Body of pancreas (tissue), 4 donors: Measurements from ENCODE around the gene CRAT. TPM values are rescaled to one million over a fixed set of nuclear protein-coding genes. Genes with fewer than 3 reads are reported as not detected.

Experiments used
- ATAC-seq: fragments of 150-250 bp; one replicate; pipeline ENCODE4 v1.9.1; 2016
- DNase-seq, 4 donors: peaks; one replicate each; pipeline ENCODE4 v3.0.0-alpha.2; 2019
- H3K27ac ChIP-seq, 4 donors: fragments of 200-600 bp; sonication (generic); 1 replicate in 3 of 4; 2 replicates in 1 of 4; pipeline versions ENCODE4 v1.5.1 to v1.6.1; 2016 to 2019; ENCODE audit warnings: mild to moderate bottlenecking in 1 of 4, mixed read lengths in 1 of 4, moderate library complexity in 1 of 4
- H3K27me3 ChIP-seq, 2 donors: fragments of 200-600 bp; sonication (generic); one replicate each; pipeline ENCODE4 v1.6.0; 2016; ENCODE audit warnings: mild to moderate bottlenecking in 1 of 2
- H3K36me3 ChIP-seq, 2 donors: fragments of 200-600 bp; sonication (generic); replicated peaks in 1 of 2; 2 replicates each; pipeline ENCODE4 v1.5.1; 2016; ENCODE audit warnings: low read depth in 2 of 2; ENCODE audit not compliant: insufficient read depth in 1 of 2
- H3K4me1 ChIP-seq: fragments of 200-600 bp; sonication (generic); one replicate; pipeline ENCODE4 v1.6.0; 2016
- H3K4me3 ChIP-seq, 2 donors: fragments of 200-600 bp; sonication (generic); 1 replicate in 1 of 2; 2 replicates in 1 of 2; pipeline ENCODE4 v1.5.1; 2016 to 2019
- H3K9me3 ChIP-seq, 3 donors: fragments of 200-600 bp; sonication (generic); 1 replicate in 2 of 3; 2 replicates in 1 of 3; pipeline ENCODE4 v1.5.1; 2016
- POLR2A ChIP-seq, 3 donors: fragments of 450-650 bp; IDR thresholded peaks; one replicate each; pipeline ENCODE4 v1.6.1; 2016; ENCODE audit warnings: antibody characterized with exemption in 3 of 3, mild to moderate bottlenecking in 2 of 3
- WGBS, 2 donors: methylation state at CpG; one replicate each; pipeline ENCODE4 v1.1.5; 2017; 5-methylcytosine and 5-hydroxymethylcytosine counted together
- intact Hi-C: fragments of 100-400 bp; cut with DNase I; formaldehyde crosslinking; loops from one replicate; pipeline ENCODE4 v1.15.1; 2023
- total RNA-seq, 2 donors: library from RNA; depleted of rRNA; stranded (reverse); fragments of >200 nt; gene quantifications; one replicate each; pipeline ENCODE4 v1.1.0, GENCODE V29; 2016
- TF ChIP-seq, protein P1 (sequence below), 7 experiments: fragments of 450-650 bp in 4 of 7; fragments of 200-600 bp in 3 of 7; sonication (generic) in 3 of 7; IDR thresholded peaks; one replicate each; pipeline ENCODE4 v1.5.1; 2016 to 2019; ENCODE audit warnings: antibody characterized with exemption in 7 of 7

The CRAT gene
- total RNA-seq, 2 donors from 2014 or later = 84.8 to 112 TPM

DNA sequence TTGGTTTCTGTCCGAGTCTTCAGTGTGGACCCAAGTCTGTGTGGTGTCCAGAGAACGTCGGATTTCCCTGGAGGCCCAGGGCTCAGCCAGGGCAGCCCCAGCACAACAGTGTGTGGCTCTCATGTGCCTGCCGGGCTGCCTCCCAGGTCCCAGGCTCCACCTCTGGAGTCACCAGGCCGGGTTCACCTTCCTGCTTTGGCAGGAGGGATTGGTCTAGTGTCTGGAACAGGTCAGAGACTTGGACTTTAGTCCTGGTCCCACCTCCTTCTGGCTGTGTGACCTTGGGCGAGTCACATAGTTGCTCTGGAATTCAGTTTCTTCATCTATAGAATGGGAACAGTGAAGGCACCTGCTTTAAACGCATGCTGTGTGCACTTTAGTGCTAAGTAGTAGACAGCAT, 26.5 kb downstream of the CRAT start:
- Histone ChIP-seq H3K4me1 (peaks cover 28% of the 10 kb centered on the region), H3K27ac (peak overlapping the region in 2 of 4 donors; percentile 12 to 25), H3K4me3 (no peak overlapping the region), H3K27me3 (no peaks in the 10 kb centered on the region), H3K36me3 (peaks cover 0 to 8% of the 10 kb centered on the region in 2 donors), H3K9me3 (no peaks in the 10 kb centered on the region)
- WGBS, 2 donors = 56% methylated on average over 7 of the region's 7 CpGs; no CpG with 5 or more reads in 1 of the 2 donors
- TF ChIP-seq, protein P1, sequence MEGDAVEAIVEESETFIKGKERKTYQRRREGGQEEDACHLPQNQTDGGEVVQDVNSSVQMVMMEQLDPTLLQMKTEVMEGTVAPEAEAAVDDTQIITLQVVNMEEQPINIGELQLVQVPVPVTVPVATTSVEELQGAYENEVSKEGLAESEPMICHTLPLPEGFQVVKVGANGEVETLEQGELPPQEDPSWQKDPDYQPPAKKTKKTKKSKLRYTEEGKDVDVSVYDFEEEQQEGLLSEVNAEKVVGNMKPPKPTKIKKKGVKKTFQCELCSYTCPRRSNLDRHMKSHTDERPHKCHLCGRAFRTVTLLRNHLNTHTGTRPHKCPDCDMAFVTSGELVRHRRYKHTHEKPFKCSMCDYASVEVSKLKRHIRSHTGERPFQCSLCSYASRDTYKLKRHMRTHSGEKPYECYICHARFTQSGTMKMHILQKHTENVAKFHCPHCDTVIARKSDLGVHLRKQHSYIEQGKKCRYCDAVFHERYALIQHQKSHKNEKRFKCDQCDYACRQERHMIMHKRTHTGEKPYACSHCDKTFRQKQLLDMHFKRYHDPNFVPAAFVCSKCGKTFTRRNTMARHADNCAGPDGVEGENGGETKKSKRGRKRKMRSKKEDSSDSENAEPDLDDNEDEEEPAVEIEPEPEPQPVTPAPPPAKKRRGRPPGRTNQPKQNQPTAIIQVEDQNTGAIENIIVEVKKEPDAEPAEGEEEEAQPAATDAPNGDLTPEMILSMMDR (IDR thresholded peaks at IDR 0.05) = no peak
- no peak for TF ChIP-seq POLR2A (IDR thresholded peaks at IDR 0.05)
- ATAC-seq (no peak), DNase-seq (peak in 3 of 4 donors; percentile 40 to 69 (median 53))
- intact Hi-C loops = no loop called here

DNA sequence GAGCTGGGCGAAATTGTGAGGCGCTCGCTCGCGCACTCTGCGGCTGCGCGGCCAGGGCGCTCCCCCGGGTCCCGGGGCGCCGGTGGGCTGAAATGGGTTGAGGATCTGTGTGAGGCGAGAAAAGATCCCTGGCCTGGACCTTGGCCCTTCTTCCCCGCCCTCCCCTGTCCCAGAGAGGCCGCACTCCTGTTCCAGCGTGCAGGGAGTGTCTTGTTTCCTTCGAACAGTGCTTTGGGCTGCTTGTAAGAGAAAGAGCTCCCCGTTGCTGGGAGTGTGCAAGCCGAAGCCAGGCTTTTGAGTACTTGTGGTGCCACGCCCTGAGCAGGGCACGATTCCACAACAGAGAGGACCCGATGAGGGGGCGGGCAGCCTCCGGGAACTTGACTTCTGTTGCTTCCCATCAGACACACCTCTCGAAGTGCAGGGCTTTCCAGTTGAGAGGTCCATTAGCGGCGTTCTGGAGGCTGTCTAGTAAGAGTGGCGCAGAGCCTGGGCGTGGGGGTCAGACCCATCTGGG, 29.1 kb downstream of the CRAT start:
- Histone ChIP-seq H3K9me3 (no peaks in the 10 kb centered on the region), H3K27me3 (no peaks in the 10 kb centered on the region), H3K4me3 (peak overlapping the region; percentile 57 to 91), H3K36me3 (peaks cover 0 to 8% of the 10 kb centered on the region in 2 donors), H3K4me1 (peaks cover 28% of the 10 kb centered on the region), H3K27ac (peak overlapping the region; percentile 58 to 85 (median 76))
- 2% methylated on average over 30 of the region's 30 CpGs; no CpG with 5 or more reads in 1 of the 2 donors for WGBS, 2 donors
- no peak for ATAC-seq
- intact Hi-C loops = no loop called here
- TF ChIP-seq, protein P1 (IDR thresholded peaks at IDR 0.05) = no peak
- TF ChIP-seq POLR2A (IDR thresholded peaks at IDR 0.05) = no peak
- DNase-seq = no peak

DNA sequence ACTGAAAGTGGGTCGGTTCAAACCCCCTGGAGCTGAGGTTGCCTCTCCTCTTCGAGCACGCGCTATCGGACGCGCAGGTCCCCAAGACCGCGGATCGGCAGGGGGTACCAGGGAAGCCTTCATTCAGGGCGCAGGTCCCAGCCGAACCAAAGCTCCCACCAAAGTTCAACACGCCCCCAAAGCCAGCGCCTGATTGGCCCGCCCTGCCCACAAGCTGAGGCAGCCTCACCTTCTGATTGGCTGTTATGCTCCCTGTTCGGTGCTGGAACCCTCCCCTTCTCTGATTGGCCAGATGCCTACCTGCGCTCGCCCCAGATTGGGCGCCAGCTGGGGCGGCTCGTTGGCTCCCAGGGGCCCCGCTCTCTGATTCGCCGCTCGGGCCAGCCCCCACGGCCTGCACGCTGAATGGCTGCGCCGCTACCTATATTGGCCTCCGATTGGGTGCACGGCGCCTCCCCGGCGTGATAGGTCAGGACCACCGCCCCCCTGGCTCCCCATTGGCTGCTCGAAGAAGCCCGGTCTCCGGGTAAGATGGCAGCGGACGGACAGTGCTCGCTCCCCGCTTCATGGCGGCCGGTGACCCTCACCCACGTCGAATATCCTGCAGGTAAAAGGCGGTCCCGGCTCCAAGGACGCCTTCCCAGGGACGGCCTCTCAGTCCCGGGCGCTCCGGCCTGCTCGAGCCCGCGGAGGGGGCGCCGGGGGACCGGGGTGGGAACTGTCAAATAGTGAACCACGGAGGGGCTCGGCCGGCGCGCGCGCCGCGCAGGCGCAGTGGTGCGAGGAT, 29.8 kb downstream of the CRAT start, which contains the start of gene DOLPP1:
Gene DOLPP1, plus strand, starts transcription at position 511 of the 787 bp plus-strand sequence. Its CDS starts 21 bp downstream, at position 532.
- H3K4me1 ChIP-seq = peaks cover 28% of the 10 kb centered on the region
- peak; percentile 99 for DNase-seq
- H3K36me3 ChIP-seq = peaks cover 0 to 7% of the 10 kb centered on the region in 2 donors
- intact Hi-C loops = no loop called here
- H3K9me3 ChIP-seq = no peaks in the 10 kb centered on the region
- H3K27ac ChIP-seq = peak within 1 kb of the TSS; percentile 58 to 85 (median 76)
- H3K27me3 ChIP-seq = no peaks in the 10 kb centered on the region
- TF ChIP-seq, protein P1 (IDR thresholded peaks at IDR 0.05) = no peak
- TF ChIP-seq POLR2A (IDR thresholded peaks at IDR 0.05) = peak in 2 of 3 donors; percentile 64 to 76
- H3K4me3 ChIP-seq = peak within 1 kb of the TSS; percentile 57 to 91
- WGBS, 2 donors = 0 to 1% methylated on average over 2 to 62 of the region's 70 CpGs
- ATAC-seq = peak; percentile 98

DNA sequence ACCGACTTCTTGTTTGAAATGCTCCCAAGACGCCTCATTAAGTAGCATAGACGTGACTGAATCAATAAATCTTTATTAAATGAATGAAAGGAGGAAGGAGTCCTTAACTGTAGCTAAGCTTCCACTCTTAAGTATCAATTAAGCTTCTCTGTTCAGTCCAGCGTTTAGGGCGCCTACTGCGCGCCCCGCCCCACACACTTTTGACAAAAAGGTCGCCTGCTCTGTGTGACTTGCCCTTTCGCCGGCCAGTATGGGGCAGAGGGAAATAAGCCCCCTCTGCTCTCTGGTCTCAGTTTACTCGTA, 30.3 kb downstream of the CRAT start:
- DNase-seq = no peak
- intact Hi-C loops = no loop called here
- Histone ChIP-seq H3K27me3 (no peaks in the 10 kb centered on the region), H3K9me3 (no peaks in the 10 kb centered on the region), H3K27ac (peak overlapping the region in 3 of 4 donors; percentile 30 to 49 (median 49)), H3K36me3 (peaks cover 0 to 2% of the 10 kb centered on the region in 2 donors), H3K4me1 (peaks cover 28% of the 10 kb centered on the region), H3K4me3 (peak overlapping the region; percentile 20 to 50)
- WGBS, 2 donors = 6 to 7% methylated on average over 12 of the region's 12 CpGs
- TF ChIP-seq POLR2A (IDR thresholded peaks at IDR 0.05) = no peak
- TF ChIP-seq, protein P1 (IDR thresholded peaks at IDR 0.05) = no peak
- no peak for ATAC-seq
